HepG2 (cell line): ENCODE measurements around the gene ZFP69B. TPM values are rescaled to one million over a fixed set of nuclear protein-coding genes. Genes with fewer than 3 reads are reported as not detected.

ENCODE experiments used
- CEBPB ChIP-seq: IDR thresholded peaks from 2 replicates; pipeline ENCODE4 v1.6.1; 2011; ENCODE audit warnings: low read depth, low read length, improper control_type of control experiment, borderline replicate concordance
- ESRRA ChIP-seq: sonication (generic); formaldehyde crosslinking; IDR thresholded peaks from 2 replicates; pipeline ENCODE4 v1.5.1; 2020; ENCODE audit warnings: mild to moderate bottlenecking, low read depth, missing genetic modification reagents
- HOXA5 ChIP-seq: sonication (generic); formaldehyde crosslinking; IDR thresholded peaks from 2 replicates; pipeline ENCODE4 v1.4.0; 2020; ENCODE audit warnings: missing genetic modification reagents
- MED1 ChIP-seq: sonication (generic); formaldehyde crosslinking; IDR thresholded peaks from 2 replicates; pipeline ENCODE4 v1.4.0; 2020; ENCODE audit warnings: missing genetic modification reagents
- MYNN ChIP-seq: sonication (generic); formaldehyde crosslinking; IDR thresholded peaks from 2 replicates; pipeline ENCODE4 v1.4.0; 2020; ENCODE audit warnings: mild to moderate bottlenecking, low read depth, missing genetic modification reagents
- NCOR1 ChIP-seq: fragments of 200-600 bp; sonication (generic); IDR thresholded peaks from 2 replicates; pipeline ENCODE4 v1.7.0; 2017; ENCODE audit warnings: antibody characterized with exemption, low read length, borderline replicate concordance
- TBX2 ChIP-seq: sonication (generic); formaldehyde crosslinking; IDR thresholded peaks from 2 replicates; pipeline ENCODE4 v1.5.0; 2020; ENCODE audit warnings: missing genetic modification reagents, mild to moderate bottlenecking, borderline replicate concordance
- TCF7 ChIP-seq: sonication (generic); IDR thresholded peaks from 2 replicates; pipeline ENCODE4 v1.6.1; 2016; ENCODE audit warnings: antibody characterized with exemption, low read depth
- ZBTB42 ChIP-seq: sonication (generic); formaldehyde crosslinking; IDR thresholded peaks from 2 replicates; pipeline ENCODE4 v1.5.0; 2020; ENCODE audit warnings: mild to moderate bottlenecking, missing genetic modification reagents
- ZNF264 ChIP-seq: sonication (generic); formaldehyde crosslinking; IDR thresholded peaks from 2 replicates; pipeline ENCODE4 v1.4.0; 2020; ENCODE audit warnings: missing genetic modification reagents
- ZNF569 ChIP-seq: sonication (generic); formaldehyde crosslinking; IDR thresholded peaks from 2 replicates; pipeline ENCODE4 v1.5.0; 2020; ENCODE audit warnings: mild to moderate bottlenecking, missing genetic modification reagents, moderate library complexity, borderline replicate concordance
- ZNF589 ChIP-seq: sonication (generic); formaldehyde crosslinking; conservative IDR thresholded peaks from 2 replicates; pipeline ENCODE4 v1.8.0; 2022; ENCODE audit warnings: mild to moderate bottlenecking, moderate library complexity, missing genetic modification reagents
- ZSCAN22 ChIP-seq: sonication (generic); formaldehyde crosslinking; IDR thresholded peaks from 2 replicates; pipeline ENCODE4 v1.4.0; 2020; ENCODE audit warnings: mild to moderate bottlenecking, missing genetic modification reagents
- polyA plus RNA-seq, 8 experiments: library from polyadenylated mRNA; depleted of rRNA in 3 of 8; stranded (reverse) in 7 of 8; unstranded in 1 of 8; fragments of >200 nt; fragmentation: Illumina TruSeq in 4 of 8; extraction: Trizol in 4 of 8; gene quantifications; 2 replicates each; pipeline versions ENCODE4 v1.2.1 to v1.2.3, GENCODE V29; 2011 to 2016; ENCODE audit warnings: low read depth in 4 of 8, missing spikeins in 1 of 8, mixed read lengths in 1 of 8; ENCODE audit not compliant: insufficient read depth in 1 of 8
- total RNA-seq, 5 experiments: library from RNA; depleted of rRNA; stranded (reverse); fragments of >200 nt; fragmentation: Illumina TruSeq; extraction: Trizol; gene quantifications; 2 replicates each; pipeline ENCODE4 v1.2.3, GENCODE V29; 2016; ENCODE audit warnings: low read depth in 1 of 5
- TF ChIP-seq, protein P1 (sequence below): sonication (generic); formaldehyde crosslinking; IDR thresholded peaks from 2 replicates; pipeline ENCODE4 v1.5.1; 2020; ENCODE audit warnings: mild to moderate bottlenecking, missing genetic modification reagents, moderate library complexity
- TF ChIP-seq, protein P2 (sequence below): sonication (generic); formaldehyde crosslinking; IDR thresholded peaks from 2 replicates; pipeline ENCODE4 v1.4.0; 2020; ENCODE audit warnings: missing genetic modification reagents
- TF ChIP-seq, protein P3 (sequence below): sonication (generic); IDR thresholded peaks from 2 replicates; pipeline ENCODE4 v1.6.1; 2016; ENCODE audit warnings: low read depth, borderline replicate concordance
- TF ChIP-seq, protein P4 (sequence below): sonication (generic); formaldehyde crosslinking; IDR thresholded peaks from 2 replicates; pipeline ENCODE4 v1.4.0; 2020; ENCODE audit warnings: low read depth, mild to moderate bottlenecking, missing genetic modification reagents
- TF ChIP-seq, protein P5 (sequence below): sonication (generic); formaldehyde crosslinking; IDR thresholded peaks from 2 replicates; pipeline ENCODE4 v1.8.1; 2023; ENCODE audit warnings: mild to moderate bottlenecking, missing genetic modification reagents

ZFP69B gene
- total and polyA plus RNA-seq, 2 of the 13 experiments (the other 11 are each of a cell fraction or from before 2014, with no cell fraction given): 4.6 to 7.7 TPM

DNA sequence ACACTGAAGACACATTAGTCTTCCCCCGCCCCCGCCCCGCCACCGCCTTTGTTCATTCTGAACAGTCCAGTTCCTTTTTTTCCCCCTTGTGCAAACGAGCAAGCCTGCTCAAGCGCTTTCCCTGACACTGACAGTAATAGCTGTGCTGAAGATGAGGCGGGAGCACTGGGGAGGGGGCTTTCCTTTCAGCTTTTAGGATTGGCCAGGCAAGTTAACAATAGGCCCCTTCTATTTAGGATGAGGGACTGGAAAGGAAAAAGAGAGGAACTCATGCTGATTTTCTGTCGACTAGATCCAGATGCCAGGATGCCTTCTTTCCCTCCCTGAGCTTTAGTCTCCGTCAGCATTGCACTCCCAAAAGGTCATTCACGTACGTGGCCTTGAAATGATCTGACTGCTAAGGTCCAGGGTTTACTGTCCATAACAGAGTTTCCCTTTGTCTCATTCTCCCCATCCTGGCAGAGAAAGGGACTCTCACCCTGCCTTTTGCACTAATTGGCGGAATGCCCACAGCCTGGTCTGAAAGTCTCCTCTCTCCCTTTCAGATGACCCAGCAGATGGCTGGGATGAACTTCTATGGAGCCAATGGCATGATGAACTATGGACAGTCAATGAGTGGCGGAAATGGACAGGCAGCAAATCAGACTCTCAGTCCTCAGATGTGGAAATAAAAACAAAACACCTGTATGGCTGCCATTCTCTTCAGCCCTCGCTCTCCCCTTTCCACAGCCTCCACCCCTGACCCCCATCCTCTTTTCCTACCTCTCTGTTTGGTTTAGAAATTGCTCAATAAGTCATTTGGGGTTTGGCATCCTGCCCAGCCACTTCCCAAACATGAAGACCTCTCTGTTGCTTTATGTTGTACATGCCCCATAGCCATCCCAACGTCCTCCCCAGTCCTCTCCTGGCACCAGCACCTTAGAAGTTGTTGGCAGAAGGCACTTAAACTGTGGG is 28.6 kb upstream of the ZFP69B start (continued):
- TF ChIP-seq HOXA5 (CRISPR knock-in tag): 0 out of 2 replicates have a peak, but pooled peaks have one; percentile 53
- TF ChIP-seq ZSCAN22 (CRISPR knock-in tag): no peak
- peak; percentile 91 for TF ChIP-seq CEBPB
- TF ChIP-seq, protein P1, sequence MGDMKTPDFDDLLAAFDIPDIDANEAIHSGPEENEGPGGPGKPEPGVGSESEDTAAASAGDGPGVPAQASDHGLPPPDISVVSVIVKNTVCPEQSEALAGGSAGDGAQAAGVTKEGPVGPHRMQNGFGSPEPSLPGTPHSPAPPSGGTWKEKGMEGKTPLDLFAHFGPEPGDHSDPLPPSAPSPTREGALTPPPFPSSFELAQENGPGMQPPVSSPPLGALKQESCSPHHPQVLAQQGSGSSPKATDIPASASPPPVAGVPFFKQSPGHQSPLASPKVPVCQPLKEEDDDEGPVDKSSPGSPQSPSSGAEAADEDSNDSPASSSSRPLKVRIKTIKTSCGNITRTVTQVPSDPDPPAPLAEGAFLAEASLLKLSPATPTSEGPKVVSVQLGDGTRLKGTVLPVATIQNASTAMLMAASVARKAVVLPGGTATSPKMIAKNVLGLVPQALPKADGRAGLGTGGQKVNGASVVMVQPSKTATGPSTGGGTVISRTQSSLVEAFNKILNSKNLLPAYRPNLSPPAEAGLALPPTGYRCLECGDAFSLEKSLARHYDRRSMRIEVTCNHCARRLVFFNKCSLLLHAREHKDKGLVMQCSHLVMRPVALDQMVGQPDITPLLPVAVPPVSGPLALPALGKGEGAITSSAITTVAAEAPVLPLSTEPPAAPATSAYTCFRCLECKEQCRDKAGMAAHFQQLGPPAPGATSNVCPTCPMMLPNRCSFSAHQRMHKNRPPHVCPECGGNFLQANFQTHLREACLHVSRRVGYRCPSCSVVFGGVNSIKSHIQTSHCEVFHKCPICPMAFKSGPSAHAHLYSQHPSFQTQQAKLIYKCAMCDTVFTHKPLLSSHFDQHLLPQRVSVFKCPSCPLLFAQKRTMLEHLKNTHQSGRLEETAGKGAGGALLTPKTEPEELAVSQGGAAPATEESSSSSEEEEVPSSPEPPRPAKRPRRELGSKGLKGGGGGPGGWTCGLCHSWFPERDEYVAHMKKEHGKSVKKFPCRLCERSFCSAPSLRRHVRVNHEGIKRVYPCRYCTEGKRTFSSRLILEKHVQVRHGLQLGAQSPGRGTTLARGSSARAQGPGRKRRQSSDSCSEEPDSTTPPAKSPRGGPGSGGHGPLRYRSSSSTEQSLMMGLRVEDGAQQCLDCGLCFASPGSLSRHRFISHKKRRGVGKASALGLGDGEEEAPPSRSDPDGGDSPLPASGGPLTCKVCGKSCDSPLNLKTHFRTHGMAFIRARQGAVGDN (CRISPR knock-in tag): no peak; the same call in 1 of the 2 replicates
- TF ChIP-seq ZNF264 (CRISPR knock-in tag): 0 out of 2 replicates have a peak, but pooled peaks have one; percentile 11
- TF ChIP-seq TCF7: peak; percentile 57; the same call in 1 of the 2 replicates
- peak; percentile 98 for TF ChIP-seq NCOR1
- TF ChIP-seq TBX2 (CRISPR knock-in tag): peak; percentile 90
- TF ChIP-seq MYNN (CRISPR knock-in tag): no peak
- TF ChIP-seq, protein P2, sequence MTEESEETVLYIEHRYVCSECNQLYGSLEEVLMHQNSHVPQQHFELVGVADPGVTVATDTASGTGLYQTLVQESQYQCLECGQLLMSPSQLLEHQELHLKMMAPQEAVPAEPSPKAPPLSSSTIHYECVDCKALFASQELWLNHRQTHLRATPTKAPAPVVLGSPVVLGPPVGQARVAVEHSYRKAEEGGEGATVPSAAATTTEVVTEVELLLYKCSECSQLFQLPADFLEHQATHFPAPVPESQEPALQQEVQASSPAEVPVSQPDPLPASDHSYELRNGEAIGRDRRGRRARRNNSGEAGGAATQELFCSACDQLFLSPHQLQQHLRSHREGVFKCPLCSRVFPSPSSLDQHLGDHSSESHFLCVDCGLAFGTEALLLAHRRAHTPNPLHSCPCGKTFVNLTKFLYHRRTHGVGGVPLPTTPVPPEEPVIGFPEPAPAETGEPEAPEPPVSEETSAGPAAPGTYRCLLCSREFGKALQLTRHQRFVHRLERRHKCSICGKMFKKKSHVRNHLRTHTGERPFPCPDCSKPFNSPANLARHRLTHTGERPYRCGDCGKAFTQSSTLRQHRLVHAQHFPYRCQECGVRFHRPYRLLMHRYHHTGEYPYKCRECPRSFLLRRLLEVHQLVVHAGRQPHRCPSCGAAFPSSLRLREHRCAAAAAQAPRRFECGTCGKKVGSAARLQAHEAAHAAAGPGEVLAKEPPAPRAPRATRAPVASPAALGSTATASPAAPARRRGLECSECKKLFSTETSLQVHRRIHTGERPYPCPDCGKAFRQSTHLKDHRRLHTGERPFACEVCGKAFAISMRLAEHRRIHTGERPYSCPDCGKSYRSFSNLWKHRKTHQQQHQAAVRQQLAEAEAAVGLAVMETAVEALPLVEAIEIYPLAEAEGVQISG: peak; percentile 51; the same call in 1 of the 2 replicates
- TF ChIP-seq ZBTB42 (CRISPR knock-in tag): 0 out of 2 replicates have a peak, but pooled peaks have one; percentile 11
- TF ChIP-seq, protein P3, sequence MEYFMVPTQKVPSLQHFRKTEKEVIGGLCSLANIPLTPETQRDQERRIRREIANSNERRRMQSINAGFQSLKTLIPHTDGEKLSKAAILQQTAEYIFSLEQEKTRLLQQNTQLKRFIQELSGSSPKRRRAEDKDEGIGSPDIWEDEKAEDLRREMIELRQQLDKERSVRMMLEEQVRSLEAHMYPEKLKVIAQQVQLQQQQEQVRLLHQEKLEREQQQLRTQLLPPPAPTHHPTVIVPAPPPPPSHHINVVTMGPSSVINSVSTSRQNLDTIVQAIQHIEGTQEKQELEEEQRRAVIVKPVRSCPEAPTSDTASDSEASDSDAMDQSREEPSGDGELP: peak; percentile 88
- TF ChIP-seq MED1 (CRISPR knock-in tag): peak; percentile 89
- no peak for TF ChIP-seq ZNF569 (CRISPR knock-in tag)
- TF ChIP-seq, protein P4, sequence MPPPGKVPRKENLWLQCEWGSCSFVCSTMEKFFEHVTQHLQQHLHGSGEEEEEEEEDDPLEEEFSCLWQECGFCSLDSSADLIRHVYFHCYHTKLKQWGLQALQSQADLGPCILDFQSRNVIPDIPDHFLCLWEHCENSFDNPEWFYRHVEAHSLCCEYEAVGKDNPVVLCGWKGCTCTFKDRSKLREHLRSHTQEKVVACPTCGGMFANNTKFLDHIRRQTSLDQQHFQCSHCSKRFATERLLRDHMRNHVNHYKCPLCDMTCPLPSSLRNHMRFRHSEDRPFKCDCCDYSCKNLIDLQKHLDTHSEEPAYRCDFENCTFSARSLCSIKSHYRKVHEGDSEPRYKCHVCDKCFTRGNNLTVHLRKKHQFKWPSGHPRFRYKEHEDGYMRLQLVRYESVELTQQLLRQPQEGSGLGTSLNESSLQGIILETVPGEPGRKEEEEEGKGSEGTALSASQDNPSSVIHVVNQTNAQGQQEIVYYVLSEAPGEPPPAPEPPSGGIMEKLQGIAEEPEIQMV: peak; percentile 17
- peak; percentile 97 for TF ChIP-seq ESRRA (CRISPR knock-in tag)
- peak; percentile 77 for TF ChIP-seq ZNF589 (CRISPR knock-in tag)
- TF ChIP-seq, protein P5, sequence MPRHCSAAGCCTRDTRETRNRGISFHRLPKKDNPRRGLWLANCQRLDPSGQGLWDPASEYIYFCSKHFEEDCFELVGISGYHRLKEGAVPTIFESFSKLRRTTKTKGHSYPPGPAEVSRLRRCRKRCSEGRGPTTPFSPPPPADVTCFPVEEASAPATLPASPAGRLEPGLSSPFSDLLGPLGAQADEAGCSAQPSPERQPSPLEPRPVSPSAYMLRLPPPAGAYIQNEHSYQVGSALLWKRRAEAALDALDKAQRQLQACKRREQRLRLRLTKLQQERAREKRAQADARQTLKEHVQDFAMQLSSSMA (CRISPR knock-in tag): peak; percentile 98
